Right lobe of liver (tissue), 6 donors: ENCODE results near the gene FAM111B. TPM values are rescaled to one million over a fixed set of nuclear protein-coding genes. Genes with fewer than 3 reads are reported as not detected.
"Not testable (repeated sequence)": the region's sequence is repeated elsewhere in the genome, so short reads cannot be mapped to it uniquely, and the experiment has no call there.

Experiments used
- ATAC-seq, 4 donors: fragments of 200-7000 bp; cut with Tn5 transposase; one replicate each; pipeline ENCODE4 v1.9.1; 2020; ENCODE audit warnings: mild to moderate bottlenecking in 4 of 4, moderate library complexity in 4 of 4
- DNase-seq, 3 donors: peaks; one replicate each; pipeline ENCODE4 v3.0.0-alpha.2; 2020
- H3K27ac ChIP-seq, 3 donors: fragments of 200-600 bp; one replicate each; pipeline ENCODE4 v1.8.0; 2022
- H3K27me3 ChIP-seq, 2 donors: fragments of 200-600 bp; one replicate each; pipeline ENCODE4 v1.8.0; 2022
- H3K36me3 ChIP-seq, 4 donors: fragments of 200-600 bp; sonication (generic) in 1 of 4; one replicate each; pipeline versions ENCODE4 v1.5.1 to v1.8.0; 2017 to 2022; ENCODE audit warnings: control low read depth in 1 of 4
- H3K4me1 ChIP-seq, 4 donors: fragments of 200-600 bp; sonication (generic) in 1 of 4; one replicate each; pipeline versions ENCODE4 v1.5.1 to v1.8.0; 2017 to 2022; ENCODE audit warnings: control low read depth in 1 of 4
- H3K4me3 ChIP-seq, 3 donors: fragments of 200-600 bp; one replicate each; pipeline ENCODE4 v1.8.0; 2022
- H3K9me3 ChIP-seq, 4 donors: fragments of 200-600 bp; sonication (generic) in 1 of 4; one replicate each; pipeline versions ENCODE4 v1.5.1 to v1.8.0; 2017 to 2022; ENCODE audit warnings: control low read depth in 1 of 4
- CTCF ChIP-seq, 4 donors: fragments of 200-600 bp in 3 of 4; fragments of 450-650 bp in 1 of 4; IDR thresholded peaks; one replicate each; pipeline versions ENCODE4 v1.5.1 to v1.8.0; 2016 to 2022; ENCODE audit warnings: antibody characterized with exemption in 4 of 4, mild to moderate bottlenecking in 2 of 4
- POLR2A ChIP-seq: fragments of 450-650 bp; IDR thresholded peaks from one replicate; pipeline ENCODE4 v1.6.1; 2017; ENCODE audit warnings: antibody characterized with exemption, mild to moderate bottlenecking
- WGBS: methylation state at CpG from one replicate; pipeline ENCODE4 v1.1.6; 2018; ENCODE audit warnings: low coverage, low lambda C conversion rate; ENCODE audit not compliant: insufficient coverage; ENCODE audit errors: missing lambda C conversion rate; 5-methylcytosine and 5-hydroxymethylcytosine counted together
- intact Hi-C, 2 donors: fragments of 100-400 bp; cut with DNase I; formaldehyde crosslinking; loops; one replicate each; pipeline versions ENCODE4 v1.11.2 to v1.14.1; 2022
- total RNA-seq, 6 experiments: library from RNA; depleted of rRNA in 2 of 6; stranded (reverse); fragments of >200 nt in 2 of 6; fragmentation: NEBNext Ultra II Directional in 3 of 6; extraction: Animal tissue kit (Norgen Biotek cat#: 25700) in 3 of 6; gene quantifications; one replicate each; pipeline versions ENCODE4 v1.1.0 to v1.2.4, GENCODE V29; 2016 to 2023
- donor health status: DM: no; HTN: yes; CAD: no.
- donor health status: DM: no; HTN: no; CAD: no.
- donor health status: DM: no; HTN: no; CAD: no.
- donor health status: DM: no; HTN: yes; CAD: no.
- donor health status: DM: no; HTN: yes; CAD: no.

The FAM111B gene
- total RNA-seq, 6 experiments from 2014 or later, result 0.15 to 9.6 (median 1.1) TPM

- WGBS, result 75% methylated on average over 5 of the region's 5 CpGs
- H3K27ac ChIP-seq, result no peak overlapping the region
- TF ChIP-seq POLR2A (no peak), CTCF (IDR thresholded peaks at IDR 0.05) (peak; percentile 68 to 82 (median 80))
- peak in 2 of 3 donors; percentile 53 to 59 for DNase-seq
- ATAC-seq, result peak; percentile 72 to 87 (median 75)
- no peaks in the 10 kb centered on the region for H3K36me3 ChIP-seq
- H3K9me3 ChIP-seq, result no peaks in the 10 kb centered on the region
- H3K4me3 ChIP-seq, result no peak overlapping the region
- intact Hi-C loops, result no loop called here
- no peaks in the 10 kb centered on the region for H3K27me3 ChIP-seq
- peaks cover 0 to 11% (median 0%) of the 10 kb centered on the region in 4 donors for H3K4me1 ChIP-seq
Observed at GRCh38 chr11:59097113-59097708, 9.8 kb upstream of the FAM111B start.

GRCh38 chr11:59097938-59098337 is 9.1 kb upstream of the FAM111B start:
- H3K27ac ChIP-seq, DNase-seq, H3K9me3 ChIP-seq, H3K36me3 ChIP-seq, H3K27me3 ChIP-seq, ATAC-seq, intact Hi-C loops, H3K4me3 ChIP-seq: not testable (repeated sequence)
- WGBS, result 59% methylated on average over 4 of the region's 8 CpGs
- H3K4me1 ChIP-seq, result peaks cover 0 to 11% (median 0%) of the 10 kb centered on the region in 4 donors

GRCh38 chr11:59102259-59102765 is 4.7 kb upstream of the FAM111B start:
- Histone ChIP-seq H3K4me1 (peaks cover 0 to 12% (median 0%) of the 10 kb centered on the region in 4 donors), H3K9me3 (no peaks in the 10 kb centered on the region), H3K27ac (no peak overlapping the region), H3K27me3 (no peaks in the 10 kb centered on the region), H3K4me3 (peak overlapping the region in 2 of 3 donors; percentile 12 to 16), H3K36me3 (no peaks in the 10 kb centered on the region)
- TF ChIP-seq CTCF (IDR thresholded peaks at IDR 0.05) (peak in 3 of 4 donors; percentile 20 to 29 (median 26)), POLR2A (no peak)
- DNase-seq (peak; percentile 34 to 62 (median 49)), ATAC-seq (peak; percentile 13 to 47 (median 40))
- intact Hi-C loops, result no loop called here
- 17% methylated on average over 23 of the region's 23 CpGs for WGBS

- intact Hi-C loops, H3K27me3 ChIP-seq, ATAC-seq, H3K27ac ChIP-seq, H3K4me1 ChIP-seq, DNase-seq, H3K4me3 ChIP-seq, H3K36me3 ChIP-seq, H3K9me3 ChIP-seq: not testable (repeated sequence)
- 23% methylated on average over 8 of the region's 10 CpGs for WGBS
Observed at GRCh38 chr11:59107721-59108120, 684 bp downstream of the FAM111B start.

- Histone ChIP-seq H3K36me3 (no peaks in the 10 kb centered on the region), H3K27ac (no peak overlapping the region), H3K4me3 (no peak overlapping the region), H3K27me3 (no peaks in the 10 kb centered on the region), H3K4me1 (no peaks in the 10 kb centered on the region), H3K9me3 (no peaks in the 10 kb centered on the region)
- WGBS, result 80% methylated on average over 2 of the region's 2 CpGs
- intact Hi-C loops, result no loop called here
- TF ChIP-seq CTCF (IDR thresholded peaks at IDR 0.05), result no peak
- ATAC-seq (no peak), DNase-seq (no peak)
Observed at GRCh38 chr11:59112494-59112893, 5.5 kb downstream of the FAM111B start.
